Non-pigmented ciliary epithelial cell (primary cell): ENCODE measurements around the gene TRIM2.
"Not testable (repeated sequence)": the region's sequence is repeated elsewhere in the genome, so short reads cannot be mapped to it uniquely, and the experiment has no call there.

Experiments used
- DNase-seq: peaks from one replicate; pipeline ENCODE4 v3.0.0-alpha.2; 2010; ENCODE audit warnings: low read depth

The TRIM2 gene

DNA sequence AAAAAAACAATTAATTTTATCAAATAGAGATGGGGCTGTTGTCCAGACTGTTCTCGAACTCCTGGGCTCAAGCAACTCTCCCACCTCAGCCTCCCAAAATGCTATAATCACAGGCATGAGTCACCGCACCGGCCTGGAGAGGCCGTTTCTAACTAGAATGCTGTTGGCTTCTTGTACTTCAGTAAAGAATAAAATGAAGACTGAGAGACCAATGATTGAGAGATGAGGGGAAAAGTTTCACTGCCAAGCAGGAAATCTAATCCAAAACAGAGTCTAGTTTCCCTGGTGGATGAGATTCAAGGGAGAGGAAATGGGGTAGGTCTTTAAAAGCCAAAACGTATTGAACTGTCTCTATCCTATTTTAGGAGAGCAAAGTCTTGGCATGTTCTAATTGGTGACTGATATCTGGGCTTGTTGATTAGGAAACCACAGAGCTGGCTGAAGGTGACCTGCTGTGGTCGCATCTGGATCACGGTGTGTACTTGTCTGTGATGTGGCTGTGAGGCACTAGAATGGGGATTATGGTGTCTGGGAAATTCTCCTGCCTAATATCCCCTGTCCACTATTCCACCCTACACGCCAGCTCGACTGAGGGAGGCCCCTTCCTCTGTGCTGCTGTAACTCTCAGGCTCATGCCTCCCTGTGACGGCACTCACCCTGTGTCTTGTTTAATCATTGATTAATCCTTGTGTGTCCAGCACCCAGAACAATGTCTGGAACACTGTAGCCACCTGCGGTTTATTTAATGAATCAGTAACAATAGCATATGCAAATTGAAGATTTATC, 15.0 kb upstream of the TRIM2 start:
- no peak for DNase-seq

DNA sequence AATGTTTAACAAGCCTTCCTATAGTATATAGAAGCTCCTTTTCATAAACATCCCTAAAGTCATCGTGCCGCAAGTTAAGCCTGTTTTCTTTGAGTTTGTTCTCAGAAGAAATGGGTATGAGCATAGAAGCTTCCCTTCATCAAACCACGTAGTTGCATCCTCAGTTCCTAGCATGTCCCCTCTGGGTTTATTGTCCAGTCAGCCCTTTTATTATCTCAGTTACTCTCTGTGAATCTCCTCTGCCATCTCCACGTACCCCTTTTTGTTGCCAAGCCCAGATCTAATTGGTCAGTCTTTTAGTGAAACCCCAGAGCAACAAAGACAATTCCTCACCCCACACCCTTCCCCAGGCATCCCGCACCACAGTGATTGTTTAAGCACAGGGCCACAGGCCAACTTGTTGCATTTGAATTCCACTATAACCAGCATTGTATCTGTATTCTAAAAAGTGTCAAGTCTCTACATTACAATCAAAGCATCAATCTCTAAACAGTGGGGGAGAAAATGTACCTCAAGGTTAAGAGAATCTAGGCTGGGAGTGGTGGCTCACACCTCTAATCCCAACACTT, 12.4 kb upstream of the TRIM2 start:
- no peak for DNase-seq

DNA sequence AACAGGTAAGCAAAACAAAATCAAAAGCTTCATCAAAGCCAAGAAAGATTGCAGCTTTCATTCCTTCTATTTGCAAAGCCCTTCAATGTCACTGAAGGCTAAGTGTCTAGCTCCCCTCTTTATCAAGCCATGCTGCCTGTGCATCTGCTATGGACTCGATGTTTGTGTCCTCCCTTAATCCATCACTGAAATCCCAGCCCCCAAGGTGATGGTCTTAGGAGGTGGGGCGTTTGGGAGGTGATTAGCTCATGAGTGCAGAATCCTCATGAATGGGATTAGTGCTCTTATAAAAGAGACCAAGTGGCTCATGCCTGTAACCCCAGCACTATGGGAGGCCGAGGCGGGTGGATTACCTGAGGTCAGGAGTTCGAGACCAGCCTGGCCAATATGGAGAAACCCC, 6.9 kb upstream of the TRIM2 start:
- DNase-seq, result no peak

DNA sequence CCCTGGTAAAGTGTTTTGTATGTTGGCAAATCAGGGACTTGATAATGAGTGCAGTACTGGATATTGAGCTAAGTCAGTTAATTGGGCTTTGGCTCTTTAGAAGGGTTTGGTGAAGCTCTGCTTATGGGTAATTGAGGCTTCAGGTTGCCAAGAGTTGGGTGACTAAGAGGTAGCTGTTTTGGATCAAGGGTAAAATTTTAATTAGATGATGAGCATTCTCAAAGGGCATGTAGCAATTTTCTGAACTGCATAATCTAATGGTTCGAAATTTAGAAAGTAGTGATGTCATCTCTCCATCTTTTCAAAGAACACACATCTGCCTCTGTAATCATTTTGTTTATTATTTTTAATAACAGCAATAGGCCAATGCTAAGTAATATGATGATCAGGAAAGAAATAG, 5.5 kb upstream of the TRIM2 start:
- DNase-seq, result no peak

DNA sequence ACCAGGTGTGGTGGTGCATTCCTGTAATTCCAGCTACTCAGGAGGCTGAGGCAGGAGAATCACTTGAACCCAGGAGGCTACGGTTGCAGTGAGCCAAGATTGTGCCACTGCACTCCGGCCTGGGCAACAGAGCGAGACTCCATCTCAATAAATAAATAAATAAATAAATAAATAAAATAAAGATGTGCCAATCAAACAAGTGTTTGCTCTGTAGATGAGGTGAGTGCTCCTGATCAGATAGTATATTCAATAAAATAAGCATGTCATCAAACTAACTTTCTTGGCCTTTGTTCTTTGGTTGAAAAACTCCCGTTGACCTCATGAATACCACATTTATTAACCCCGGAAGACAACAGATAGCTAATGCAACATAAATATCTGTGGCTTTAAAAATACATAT, 497 bp upstream of the TRIM2 start:
- not testable (repeated sequence) for DNase-seq

DNA sequence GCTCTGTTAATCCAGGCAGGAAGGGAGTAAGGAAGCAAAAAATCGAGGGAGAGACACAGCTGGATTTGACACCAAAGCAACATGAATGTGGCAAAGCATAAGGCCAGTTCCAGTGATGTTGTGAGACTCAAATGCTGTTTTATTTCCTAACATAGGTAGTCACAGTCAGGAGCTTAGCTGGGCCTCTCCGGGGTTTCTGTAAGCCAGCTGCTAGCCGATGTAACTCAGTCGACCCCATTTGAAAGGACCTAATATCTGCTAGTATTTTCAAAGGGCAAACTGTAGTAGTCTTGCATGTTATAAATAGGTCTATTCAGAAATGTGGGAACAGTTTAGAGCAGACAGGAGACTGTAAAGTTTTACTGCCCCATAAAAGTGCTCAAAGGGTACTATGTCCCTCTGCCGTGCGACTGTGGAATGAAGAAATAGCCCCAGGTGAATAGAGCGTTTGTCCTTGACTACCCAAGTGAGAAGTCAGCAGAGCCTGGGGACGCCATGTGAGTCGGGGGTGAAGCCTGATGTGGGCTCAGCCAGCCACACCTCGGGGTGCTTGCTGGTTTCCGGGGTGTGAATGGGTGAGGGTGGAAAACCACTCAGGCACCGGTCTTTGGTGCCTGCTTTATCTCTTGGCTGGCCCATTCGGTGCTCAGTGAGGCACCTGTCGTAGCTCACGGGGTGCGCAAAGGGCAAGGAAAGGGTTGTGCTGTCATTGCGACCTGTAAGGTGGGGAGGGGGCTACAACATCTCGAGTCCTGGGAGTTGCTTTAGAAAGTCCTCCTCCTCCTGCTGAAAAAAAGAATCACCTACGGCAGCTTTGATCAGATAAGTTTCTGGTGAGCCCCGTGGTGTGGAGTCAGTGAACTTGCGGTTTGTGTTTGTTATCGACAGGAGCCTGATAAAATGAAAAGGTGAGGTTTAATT, 745 bp downstream of the TRIM2 start:
- DNase-seq, result no peak

DNA sequence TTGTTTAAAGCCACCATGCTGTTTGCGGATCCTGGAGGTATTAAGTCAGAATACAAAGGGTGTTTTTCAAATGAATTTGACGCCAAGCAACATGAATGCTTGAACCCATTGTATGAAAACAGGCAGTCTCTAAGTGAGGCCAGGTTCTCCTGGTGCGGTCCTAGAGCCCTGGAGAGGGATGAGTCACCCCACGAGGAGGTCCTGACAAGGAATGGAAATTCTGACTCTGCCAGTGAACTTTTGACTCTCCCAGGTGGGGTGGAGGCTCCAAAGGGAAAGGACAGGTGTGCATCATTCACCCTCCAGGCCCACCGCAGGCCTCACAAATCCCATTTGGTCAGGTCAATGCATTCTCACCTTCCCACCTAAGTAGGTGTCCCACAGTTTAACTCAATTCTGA, 1.5 kb downstream of the TRIM2 start:
- no peak for DNase-seq

DNA sequence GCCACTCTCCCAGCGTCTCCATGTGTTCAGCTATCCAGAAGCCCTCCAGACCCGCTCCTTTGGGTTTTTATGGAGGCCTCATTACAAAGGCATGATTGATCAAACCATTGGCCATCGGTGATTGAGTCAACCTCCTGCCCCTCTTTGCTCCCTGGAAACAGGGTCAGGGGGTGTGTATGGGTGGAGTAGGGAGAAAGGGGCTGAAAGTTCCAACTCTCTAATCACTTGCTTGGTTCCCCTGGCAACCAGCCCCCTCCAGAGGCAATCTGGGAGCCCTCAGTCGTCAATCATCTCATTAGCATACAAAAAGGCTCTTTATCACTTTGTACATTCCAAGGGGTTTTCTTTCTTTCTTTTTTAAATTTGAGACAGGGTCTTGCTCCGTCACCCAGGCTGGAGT, 2.3 kb downstream of the TRIM2 start:
- DNase-seq, result no peak

DNA sequence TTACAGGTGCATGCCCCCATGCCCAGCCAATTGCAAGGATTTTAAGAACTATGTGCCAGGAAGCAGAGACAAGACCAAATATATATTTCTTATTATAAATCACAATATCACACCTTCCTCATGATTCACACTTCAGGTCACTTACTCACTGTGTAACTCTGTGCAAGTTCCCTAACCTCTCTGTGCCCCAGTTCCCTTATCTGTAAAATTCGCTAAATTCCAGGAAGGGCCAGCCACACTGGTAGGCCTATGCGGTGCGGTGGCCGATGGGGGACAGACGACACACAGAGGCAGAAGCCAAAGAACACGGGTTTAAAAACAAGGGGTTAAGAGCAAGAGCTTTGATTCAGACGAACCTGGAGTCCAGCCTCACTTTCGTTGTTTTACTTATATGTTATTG, 2.8 kb downstream of the TRIM2 start:
- DNase-seq, result no peak

DNA sequence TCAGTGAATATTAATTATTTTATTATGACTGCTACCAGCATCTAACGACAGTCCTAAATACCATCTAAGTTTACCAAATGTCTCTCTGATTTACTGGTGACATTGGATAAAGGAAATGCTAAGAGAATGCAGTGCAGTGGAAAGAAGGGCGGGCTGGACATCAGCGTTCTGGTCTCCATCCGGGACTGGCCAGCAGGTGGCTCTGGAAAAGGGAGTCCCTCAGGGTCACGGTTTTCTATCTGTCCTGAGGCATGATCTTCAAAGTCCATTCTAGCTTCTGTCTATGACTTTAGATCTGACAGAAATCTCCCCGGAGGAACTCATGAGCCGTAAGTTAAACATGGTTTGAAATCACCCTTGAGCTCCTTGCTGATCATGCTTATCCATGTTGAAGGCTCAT, 3.3 kb downstream of the TRIM2 start:
- no peak for DNase-seq

DNA sequence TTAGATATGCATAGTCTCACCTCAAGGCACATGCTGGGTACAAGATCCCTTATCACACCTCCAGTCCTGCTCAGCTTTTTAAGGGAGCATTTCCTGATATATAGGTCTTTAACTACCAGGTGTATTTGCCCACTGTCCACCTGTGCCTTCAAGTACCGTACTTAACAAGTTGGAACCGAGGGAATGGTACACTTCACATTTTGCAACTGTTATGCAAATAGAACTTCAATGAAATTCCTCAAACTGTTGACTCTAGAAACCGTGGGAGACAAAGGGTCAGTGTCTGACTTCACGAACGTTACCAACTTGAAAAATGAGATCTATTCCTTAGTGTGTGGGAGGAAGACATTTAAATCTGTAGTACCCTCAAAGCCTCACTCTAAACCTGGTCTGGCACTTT, 5.2 kb downstream of the TRIM2 start:
- DNase-seq, result no peak

DNA sequence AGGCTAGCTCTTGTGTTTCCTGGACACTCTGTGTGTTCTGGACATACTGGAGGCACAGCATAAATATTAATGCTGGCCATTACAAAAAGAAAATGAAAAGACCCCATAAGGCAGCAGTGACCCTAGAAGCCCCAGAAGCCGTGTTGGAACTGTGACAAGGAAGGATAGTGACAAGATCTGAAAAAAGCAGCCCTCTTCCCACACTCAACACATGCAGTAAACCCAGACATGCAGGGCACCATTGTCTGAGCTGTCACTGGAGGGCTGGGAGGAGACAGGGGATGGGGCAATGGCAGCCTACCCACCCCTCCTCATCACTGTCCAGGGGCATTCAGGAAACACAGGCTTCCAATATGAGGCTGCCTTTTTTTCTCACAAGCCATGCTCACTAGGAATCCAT, 6.5 kb downstream of the TRIM2 start:
- DNase-seq, result no peak

DNA sequence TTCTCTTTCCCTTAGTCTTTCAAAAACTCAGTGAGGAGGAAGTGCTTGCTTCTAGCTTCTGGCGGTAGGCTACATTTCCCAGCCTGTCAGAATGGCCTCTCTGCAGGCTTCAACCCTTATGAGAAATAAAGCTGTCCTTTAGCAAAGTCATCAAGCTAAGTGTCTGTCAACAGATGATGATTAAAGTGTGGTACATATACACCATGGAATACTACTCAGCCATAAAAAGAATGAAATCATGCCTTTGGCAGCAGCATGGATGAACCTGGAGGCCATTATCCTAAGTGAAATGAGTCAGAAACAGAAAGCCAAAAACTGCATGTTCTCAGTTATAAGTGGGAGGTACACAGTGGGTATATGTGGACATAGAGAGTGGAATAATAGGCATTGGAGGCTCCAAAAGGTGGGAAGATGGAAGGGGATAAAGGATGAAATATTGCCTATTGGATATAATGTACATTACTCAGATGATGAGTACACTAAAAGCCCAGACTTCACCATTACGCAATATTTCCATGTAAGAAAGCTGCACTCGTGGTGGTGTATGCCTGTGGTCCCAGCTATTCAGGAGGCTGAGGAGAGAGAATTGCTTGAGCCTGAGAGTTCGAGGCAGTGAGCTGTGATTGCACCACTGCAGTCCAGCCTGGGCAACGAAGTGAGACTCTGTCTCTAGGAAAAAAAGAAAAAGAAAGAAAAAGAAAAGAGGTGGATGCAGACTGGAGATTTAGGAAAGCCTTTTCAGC, 7.9 kb downstream of the TRIM2 start:
- no peak for DNase-seq

DNA sequence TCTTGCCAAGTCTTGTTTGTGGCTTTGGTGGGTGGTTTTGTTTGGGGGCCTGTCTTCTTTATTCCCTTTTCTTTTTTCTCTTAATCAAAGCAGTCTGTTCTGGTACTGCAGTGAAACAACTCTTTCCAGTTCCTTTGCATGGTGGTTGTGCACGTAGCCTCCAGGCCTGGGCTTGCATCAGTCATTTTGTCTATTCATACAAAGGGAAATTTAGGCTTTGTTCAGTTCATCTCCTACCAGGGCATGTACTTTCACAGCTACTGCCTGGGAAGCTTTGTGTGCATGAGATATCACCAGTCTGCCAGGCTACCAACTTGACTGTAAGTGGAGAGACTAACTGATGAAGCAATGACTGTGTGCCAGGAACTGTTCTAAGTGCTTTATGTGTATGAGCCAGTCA, 8.5 kb downstream of the TRIM2 start:
- no peak for DNase-seq

DNA sequence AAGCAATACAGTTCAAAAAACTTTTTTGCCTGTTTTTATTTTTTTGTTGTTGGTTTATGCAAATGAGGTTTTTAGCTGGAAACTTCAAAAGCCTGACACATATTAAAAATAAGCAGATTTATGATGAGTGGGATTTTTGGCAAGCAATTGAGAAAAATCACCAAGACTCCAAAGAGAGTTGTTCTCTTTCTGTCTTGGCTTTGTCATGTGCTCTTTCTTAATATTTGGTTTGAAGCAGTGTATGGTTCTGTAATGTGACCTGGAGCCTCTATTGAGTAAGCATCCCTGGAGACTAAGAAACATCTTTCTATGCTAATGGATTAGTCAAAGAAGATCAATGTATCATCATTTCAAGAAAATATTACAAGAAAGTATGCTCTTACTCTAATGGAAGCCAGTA, 11.7 kb downstream of the TRIM2 start:
- DNase-seq, result no peak

DNA sequence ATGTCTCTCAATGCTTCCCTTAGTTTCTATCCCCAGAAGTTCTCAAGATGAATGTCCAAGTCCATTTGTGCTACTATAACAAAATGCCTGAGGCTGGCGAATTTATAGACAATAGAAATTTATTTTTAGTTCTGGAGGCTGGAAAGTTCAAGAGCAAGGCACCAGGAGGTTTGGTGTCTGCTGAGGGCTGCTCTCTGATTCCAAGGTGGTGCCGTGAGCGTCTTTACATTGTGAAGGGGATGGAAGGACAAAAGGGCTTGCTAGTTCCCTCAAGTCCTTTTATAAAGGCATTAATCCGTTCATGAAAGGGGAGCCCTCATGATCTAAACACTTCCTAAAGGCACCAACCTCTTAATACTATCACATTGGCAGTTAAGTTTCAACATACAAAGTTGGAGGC, 12.3 kb downstream of the TRIM2 start:
- DNase-seq, result no peak

DNA sequence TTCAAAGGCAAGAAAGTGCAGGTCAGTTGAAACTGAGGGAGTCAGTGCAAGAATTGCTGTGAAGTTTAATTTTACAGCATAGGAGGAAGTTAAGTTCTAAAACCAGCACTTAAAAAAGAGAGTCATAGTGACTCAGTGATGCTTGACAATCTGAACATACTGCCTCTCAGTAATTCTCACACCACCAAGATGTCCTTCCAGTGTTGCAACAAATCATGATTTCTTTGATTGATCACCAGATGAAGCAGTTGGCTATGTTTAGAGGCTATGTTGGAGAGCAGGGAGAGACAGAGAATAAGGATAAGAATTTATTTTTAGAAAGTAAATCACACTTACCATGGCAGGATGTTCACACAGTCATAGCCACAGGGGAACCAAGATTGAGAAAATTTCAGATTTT, 13.2 kb downstream of the TRIM2 start:
- no peak for DNase-seq

DNA sequence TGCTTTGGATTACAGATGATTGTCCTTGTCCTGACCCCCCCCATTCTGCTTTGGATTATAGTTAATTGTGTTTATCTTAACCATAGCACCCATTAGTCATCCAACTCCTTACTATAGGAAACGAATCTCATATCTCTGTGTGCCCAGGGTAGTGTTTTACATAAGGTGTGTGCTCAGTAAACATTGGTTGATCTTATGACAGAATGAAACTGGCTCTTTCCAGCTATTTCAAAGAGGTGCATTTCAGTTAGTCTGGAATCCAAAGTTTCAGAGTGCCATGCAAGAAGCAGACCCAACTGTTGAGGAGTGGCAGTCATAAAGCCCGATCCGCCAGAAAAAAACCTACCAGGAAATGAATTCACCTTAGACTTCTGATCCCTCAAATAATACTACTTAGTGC, 14.7 kb downstream of the TRIM2 start:
- DNase-seq, result no peak

DNA sequence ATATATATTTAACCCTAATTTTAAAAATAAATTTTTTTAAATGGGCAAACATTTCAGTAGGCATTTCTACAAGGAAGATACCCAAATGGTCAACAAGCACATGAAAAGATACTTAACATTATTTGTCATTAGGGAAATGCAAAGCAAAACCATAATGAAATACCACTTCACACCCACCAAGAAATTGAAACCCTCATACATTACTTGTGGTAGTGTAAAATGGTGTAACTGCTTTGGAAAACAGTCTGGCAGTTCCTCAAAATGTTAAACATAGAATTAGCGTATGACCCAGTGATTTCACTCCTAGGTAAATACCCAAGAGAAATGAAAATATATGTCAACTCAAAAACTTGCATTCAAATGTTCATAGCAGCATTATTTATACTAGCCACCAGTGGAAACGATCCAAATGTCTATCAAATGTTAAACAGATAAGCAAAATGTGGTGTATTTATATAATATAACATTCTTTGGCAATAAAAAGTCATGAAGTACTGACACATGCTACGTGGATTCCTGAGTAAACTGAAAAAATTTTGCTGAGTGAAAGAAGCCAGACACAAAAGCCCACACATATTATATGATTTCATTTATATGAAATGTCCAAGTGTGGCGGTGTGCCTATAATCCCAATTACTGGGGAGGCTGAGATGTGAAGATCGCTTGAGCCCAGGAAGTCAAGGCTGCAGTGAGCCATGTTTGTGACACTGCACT, 16.6 kb downstream of the TRIM2 start:
- DNase-seq, result no peak

DNA sequence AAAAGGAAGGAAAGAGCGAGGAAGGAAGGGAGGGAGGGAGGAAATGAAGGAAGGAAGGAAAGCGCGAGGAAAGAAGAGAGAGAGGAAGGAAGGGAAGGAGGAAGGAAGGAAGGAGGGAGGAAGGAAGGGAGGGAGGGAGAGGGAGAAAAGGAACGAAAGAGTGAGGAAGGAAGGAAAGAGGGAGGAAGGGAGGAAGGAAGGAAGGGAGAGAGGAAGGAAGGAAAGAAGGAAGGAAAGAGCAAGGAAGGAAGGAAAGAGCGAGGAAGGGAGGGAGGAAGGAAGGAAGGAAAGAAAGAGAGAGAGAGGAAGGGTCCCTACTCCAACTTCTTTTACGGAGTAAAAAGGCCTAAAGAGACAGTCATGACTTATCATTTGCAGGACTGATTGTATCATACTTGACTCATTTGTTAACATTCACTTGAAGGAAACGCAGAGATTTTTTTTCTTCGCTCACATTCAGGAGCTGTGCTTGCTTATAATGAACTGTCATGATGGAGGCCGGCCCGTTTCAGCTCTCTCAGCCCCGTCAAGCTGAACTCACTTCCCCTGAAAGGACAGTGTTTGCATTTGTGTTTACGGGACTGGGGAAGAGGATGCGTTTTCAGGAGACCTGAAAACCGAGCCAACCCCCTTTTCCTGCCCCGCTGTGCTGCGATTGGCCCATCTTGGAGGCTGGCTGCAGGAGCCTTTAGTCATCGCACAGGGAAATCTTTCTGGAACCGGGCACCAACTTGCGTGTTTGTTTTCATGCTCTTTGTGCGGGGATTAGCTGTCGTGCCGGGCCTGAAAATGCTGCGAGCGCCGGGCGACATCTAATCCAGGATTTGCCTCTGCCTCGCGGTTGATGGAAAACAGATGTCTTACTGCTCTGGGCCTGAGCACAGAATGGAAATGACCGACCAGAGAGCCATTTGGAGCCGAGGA, 17.8 kb downstream of the TRIM2 start:
- no peak for DNase-seq
